Tibial nerve (tissue), 4 donors: ENCODE measurements around the gene TRAK1. TPM values are rescaled to one million over a fixed set of nuclear protein-coding genes. Genes with fewer than 3 reads are reported as not detected.

Experiments
- DNase-seq, 2 donors: peaks; one replicate each; pipeline ENCODE4 v3.0.0-alpha.2; 2019; ENCODE audit warnings: low spot score in 2 of 2
- H3K27ac ChIP-seq, 4 donors: fragments of 200-600 bp; sonication (generic) in 3 of 4; one replicate each; pipeline ENCODE4 v1.5.1; 2017 to 2019; ENCODE audit warnings: mild to moderate bottlenecking in 1 of 4
- H3K27me3 ChIP-seq, 2 donors: fragments of 200-600 bp; sonication (generic) in 1 of 2; one replicate each; pipeline versions ENCODE4 v1.5.1 to v1.6.0; 2017 to 2019
- H3K36me3 ChIP-seq, 3 donors: fragments of 200-600 bp; sonication (generic); one replicate each; pipeline ENCODE4 v1.5.1; 2018 to 2019
- H3K4me1 ChIP-seq, 4 donors: fragments of 200-600 bp; sonication (generic) in 3 of 4; one replicate each; pipeline ENCODE4 v1.5.1; 2017 to 2019
- H3K4me3 ChIP-seq, 4 donors: fragments of 200-600 bp; sonication (generic) in 3 of 4; one replicate each; pipeline ENCODE4 v1.5.1; 2017 to 2019; ENCODE audit warnings: mild to moderate bottlenecking in 1 of 4, moderate library complexity in 1 of 4
- H3K9me3 ChIP-seq, 4 donors: fragments of 200-600 bp; sonication (generic) in 3 of 4; one replicate each; pipeline ENCODE4 v1.5.1; 2017 to 2019
- CTCF ChIP-seq, 5 experiments: fragments of 200-600 bp in 3 of 5; fragments of 450-650 bp in 2 of 5; sonication (generic) in 3 of 5; IDR thresholded peaks; one replicate each; pipeline ENCODE4 v1.5.1; 2016 to 2019; ENCODE audit warnings: antibody characterized with exemption in 5 of 5, mild to moderate bottlenecking in 3 of 5, moderate library complexity in 2 of 5
- EP300 ChIP-seq, 2 donors: sonication (generic); formaldehyde crosslinking; IDR thresholded peaks; one replicate each; pipeline ENCODE4 v1.6.1; 2017; ENCODE audit warnings: antibody characterized with exemption in 2 of 2, mild to moderate bottlenecking in 1 of 2
- POLR2A ChIP-seq, 2 donors: fragments of 450-650 bp; IDR thresholded peaks; one replicate each; pipeline ENCODE4 v1.6.1; 2017; ENCODE audit warnings: antibody characterized with exemption in 2 of 2, mild to moderate bottlenecking in 2 of 2, moderate library complexity in 2 of 2
- WGBS, 2 donors: methylation state at CpG; one replicate each; pipeline ENCODE4 v1.1.5; 2018; 5-methylcytosine and 5-hydroxymethylcytosine counted together
- total RNA-seq, 4 donors: library from RNA; depleted of rRNA; stranded (reverse); fragments of >200 nt; gene quantifications; one replicate each; pipeline ENCODE4 v1.1.0, GENCODE V29; 2016

TRAK1 gene
- total RNA-seq, 4 donors from 2014 or later, result 28.6 to 68.1 (median 35.5) TPM

- no peaks in the 10 kb centered on the region for H3K27me3 ChIP-seq
- H3K27ac ChIP-seq, result peak overlapping the region in 1 of 4 donors; percentile 79
- H3K4me1 ChIP-seq, result peaks cover 2 to 78% (median 26%) of the 10 kb centered on the region in 4 donors
- H3K36me3 ChIP-seq, result no peaks in the 10 kb centered on the region
- DNase-seq, result no peak
- no peaks in the 10 kb centered on the region for H3K9me3 ChIP-seq
- WGBS, 2 donors, result 85 to 92% methylated on average over 3 of the region's 3 CpGs
- no peak overlapping the region for H3K4me3 ChIP-seq
- TF ChIP-seq CTCF (IDR thresholded peaks at IDR 0.05) (no peak), EP300 (IDR thresholded peaks at IDR 0.05) (no peak), POLR2A (IDR thresholded peaks at IDR 0.05) (no peak)
Measured at GRCh38 chr3:42097566-42097946, 6.4 kb downstream of the TRAK1 start.

GRCh38 chr3:42098171-42098570 is 7.0 kb downstream of the TRAK1 start:
- 64 to 76% methylated on average over 6 of the region's 6 CpGs for WGBS, 2 donors
- Histone ChIP-seq H3K36me3 (peaks cover 0 to 2% (median 0%) of the 10 kb centered on the region in 3 donors), H3K27me3 (no peaks in the 10 kb centered on the region), H3K4me3 (no peak overlapping the region), H3K9me3 (no peaks in the 10 kb centered on the region), H3K27ac (peak overlapping the region in 2 of 4 donors; percentile 72 to 79), H3K4me1 (peaks cover 2 to 79% (median 26%) of the 10 kb centered on the region in 4 donors)
- no peak for DNase-seq
- TF ChIP-seq POLR2A (IDR thresholded peaks at IDR 0.05), result no peak
- TF ChIP-seq CTCF (IDR thresholded peaks at IDR 0.05), result no peak
- TF ChIP-seq EP300 (IDR thresholded peaks at IDR 0.05), result no peak

DNA sequence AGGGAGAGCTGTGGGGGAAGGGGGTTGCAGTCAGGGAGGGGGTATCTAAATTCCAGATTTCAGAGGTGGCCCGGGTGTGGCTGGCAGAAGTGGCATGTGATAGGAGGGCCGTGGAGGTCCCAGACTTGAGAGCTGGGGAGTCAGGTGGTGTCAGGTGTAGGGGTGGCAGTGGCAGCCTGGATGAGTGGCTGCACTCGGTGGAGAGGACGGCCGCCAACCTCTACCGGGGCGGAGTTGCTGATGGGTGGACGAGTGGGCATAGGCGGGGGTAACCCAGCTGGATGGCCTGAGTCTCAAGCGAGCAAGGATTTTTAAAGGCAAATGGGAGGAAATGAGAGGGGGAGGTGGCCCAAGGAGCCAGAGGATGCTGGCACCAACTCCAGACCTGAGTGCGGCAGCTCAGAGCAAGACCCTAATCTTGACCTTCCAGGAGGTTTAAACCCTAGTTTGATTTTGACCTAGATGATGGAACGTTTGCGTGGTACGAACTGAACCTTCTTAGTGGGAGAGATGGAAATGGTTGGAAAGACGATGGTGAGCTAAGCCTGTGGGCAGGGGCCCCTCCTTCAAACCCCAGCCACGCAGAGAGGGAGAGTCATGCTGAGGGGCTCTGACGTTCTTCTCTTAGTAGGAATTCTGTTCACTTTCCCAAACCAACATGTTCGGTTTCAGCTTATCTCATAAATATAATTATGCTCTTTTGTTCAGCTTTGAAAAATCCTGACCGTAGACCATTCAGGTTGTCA is 8.0 kb downstream of the TRAK1 start:
- peaks cover 2 to 73% (median 26%) of the 10 kb centered on the region in 4 donors for H3K4me1 ChIP-seq
- peak overlapping the region in 3 of 4 donors; percentile 41 to 79 (median 72) for H3K27ac ChIP-seq
- no peak for DNase-seq
- no peaks in the 10 kb centered on the region for H3K9me3 ChIP-seq
- TF ChIP-seq POLR2A (IDR thresholded peaks at IDR 0.05) (no peak), CTCF (IDR thresholded peaks at IDR 0.05) (no peak), EP300 (IDR thresholded peaks at IDR 0.05) (no peak)
- H3K4me3 ChIP-seq, result no peak overlapping the region
- H3K27me3 ChIP-seq, result no peaks in the 10 kb centered on the region
- H3K36me3 ChIP-seq, result peaks cover 0 to 12% (median 2%) of the 10 kb centered on the region in 3 donors
- WGBS, 2 donors, result 58 to 66% methylated on average over 19 of the region's 19 CpGs

- Histone ChIP-seq H3K27me3 (no peaks in the 10 kb centered on the region), H3K4me3 (no peak overlapping the region), H3K27ac (peak overlapping the region; percentile 13 to 83 (median 72)), H3K9me3 (no peaks in the 10 kb centered on the region), H3K4me1 (peaks cover 2 to 71% (median 26%) of the 10 kb centered on the region in 4 donors), H3K36me3 (peaks cover 0 to 15% (median 2%) of the 10 kb centered on the region in 3 donors)
- 39 to 60% methylated on average over 4 of the region's 4 CpGs for WGBS, 2 donors
- DNase-seq, result peak in 1 of 2 donors; percentile 66
- TF ChIP-seq CTCF (IDR thresholded peaks at IDR 0.05) (peak in 1 of 5 experiments; percentile 7), POLR2A (IDR thresholded peaks at IDR 0.05) (peak in 1 of 2 donors; percentile 13), EP300 (IDR thresholded peaks at IDR 0.05) (peak in 1 of 2 donors; percentile 85)
Measured at GRCh38 chr3:42101048-42101447, 9.9 kb downstream of the TRAK1 start.

DNA sequence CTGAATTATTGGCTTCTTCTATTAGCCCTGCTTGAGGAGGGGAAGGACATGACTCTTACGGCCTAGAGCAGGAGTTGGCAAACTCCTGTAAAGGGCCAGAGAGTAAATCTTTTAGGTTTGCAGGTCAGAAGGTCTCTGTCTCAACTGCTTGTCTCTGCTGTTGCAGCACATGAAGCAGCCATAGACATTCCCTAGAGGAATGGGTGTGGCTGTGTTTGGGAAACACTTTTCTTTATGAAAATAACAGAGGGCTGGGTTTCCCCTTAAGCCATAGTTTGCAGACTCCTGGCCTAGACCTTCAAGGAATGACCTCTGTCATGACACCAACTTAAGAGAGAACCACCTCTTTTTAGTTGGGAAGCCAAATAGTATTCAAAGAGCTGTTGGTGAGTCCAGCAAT is 10.3 kb downstream of the TRAK1 start:
- 29 to 35% methylated on average over 1 of the region's 1 CpG for WGBS, 2 donors
- H3K9me3 ChIP-seq, result no peaks in the 10 kb centered on the region
- H3K4me3 ChIP-seq, result no peak overlapping the region
- H3K27ac ChIP-seq, result peak overlapping the region; percentile 13 to 83 (median 72)
- no peak for TF ChIP-seq CTCF (IDR thresholded peaks at IDR 0.05)
- no peak for TF ChIP-seq EP300 (IDR thresholded peaks at IDR 0.05)
- TF ChIP-seq POLR2A (IDR thresholded peaks at IDR 0.05), result no peak
- no peak for DNase-seq
- H3K27me3 ChIP-seq, result no peaks in the 10 kb centered on the region
- H3K36me3 ChIP-seq, result peaks cover 0 to 15% (median 2%) of the 10 kb centered on the region in 3 donors
- peaks cover 2 to 69% (median 26%) of the 10 kb centered on the region in 4 donors for H3K4me1 ChIP-seq
